OCI-LY1 (cell line): ENCODE data around the gene TTLL11.
"Not testable (repeated sequence)": the region's sequence is repeated elsewhere in the genome, so short reads cannot be mapped to it uniquely, and the experiment has no call there.

ENCODE experiments used
- H2AFZ ChIP-seq: fragments of 200-600 bp; sonication (generic), shearing (Covaris generic); 2 replicates; pipeline ENCODE4 v1.6.0; 2014; ENCODE audit warnings: antibody characterized with exemption, mild to moderate bottlenecking, low read length
- H3F3A ChIP-seq: fragments of 200-600 bp; sonication (generic), shearing (Covaris generic); 2 replicates; pipeline ENCODE4 v1.6.0; 2014; ENCODE audit warnings: mild to moderate bottlenecking, antibody characterized with exemption, low read length, moderate library complexity; ENCODE audit not compliant: insufficient read depth
- H3K27ac ChIP-seq: fragments of 200-600 bp; sonication (generic); 2 replicates; pipeline ENCODE4 v1.5.1; 2014; ENCODE audit warnings: low read length, mixed run types, mild to moderate bottlenecking, low read depth; ENCODE audit not compliant: poor library complexity, severe bottlenecking
- H3K27me3 ChIP-seq: fragments of 200-600 bp; sonication (generic); 2 replicates; pipeline ENCODE4 v1.6.0; 2014; ENCODE audit warnings: antibody characterized with exemption, mild to moderate bottlenecking, low read length, moderate library complexity; ENCODE audit not compliant: insufficient read depth
- H3K36me3 ChIP-seq: fragments of 200-600 bp; sonication (generic); 2 replicates; pipeline ENCODE4 v1.6.1; 2014; ENCODE audit warnings: mild to moderate bottlenecking, antibody characterized with exemption, low read length, moderate library complexity, mixed read lengths; ENCODE audit not compliant: insufficient read depth
- H3K4me1 ChIP-seq: fragments of 200-600 bp; sonication (generic); 2 replicates; pipeline ENCODE4 v1.5.1; 2014; ENCODE audit warnings: mild to moderate bottlenecking, low read length, moderate library complexity; ENCODE audit not compliant: insufficient read depth, severe bottlenecking
- H3K4me2 ChIP-seq: fragments of 200-600 bp; sonication (generic), shearing (Covaris generic); 2 replicates; pipeline ENCODE4 v1.6.1; 2014; ENCODE audit warnings: low read length
- H3K4me3 ChIP-seq: fragments of 200-600 bp; sonication (generic); 2 replicates; pipeline ENCODE4 v1.5.1; 2014; ENCODE audit warnings: low read length, low read depth, mild to moderate bottlenecking, mixed read lengths; ENCODE audit not compliant: poor library complexity, severe bottlenecking
- H3K79me2 ChIP-seq: fragments of 200-600 bp; shearing (Covaris generic); 2 replicates; pipeline ENCODE4 v1.6.1; 2016; ENCODE audit warnings: mixed run types, low read length, mixed read lengths; ENCODE audit not compliant: insufficient read depth
- H3K9ac ChIP-seq: fragments of 200-600 bp; sonication (generic), shearing (Covaris generic); 2 replicates; pipeline ENCODE4 v1.6.1; 2014; ENCODE audit warnings: mild to moderate bottlenecking, low read length, mixed read lengths
- H3K9me2 ChIP-seq: fragments of 200-600 bp; sonication (generic), shearing (Covaris generic); 2 replicates; pipeline ENCODE4 v1.6.1; 2014; ENCODE audit warnings: low read depth, mild to moderate bottlenecking, low read length, mixed read lengths
- H3K9me3 ChIP-seq: fragments of 200-600 bp; shearing (Covaris generic); 2 replicates; pipeline ENCODE4 v1.6.1; 2014; ENCODE audit warnings: low read length, mixed read lengths
- H4K20me1 ChIP-seq: fragments of 200-600 bp; sonication (generic), shearing (Covaris generic); 2 replicates; pipeline ENCODE4 v1.6.0; 2016; ENCODE audit warnings: mild to moderate bottlenecking, low read length; ENCODE audit not compliant: insufficient read depth
- EZH2 ChIP-seq: fragments of 200-600 bp; sonication (generic), shearing (Covaris generic); IDR thresholded peaks from 2 replicates; pipeline ENCODE4 v1.8.0; 2017; ENCODE audit warnings: borderline replicate concordance, mixed run types, mild to moderate bottlenecking, antibody characterized with exemption, low read length, moderate library complexity, mixed read lengths
- TF ChIP-seq, protein P1 (sequence below): fragments of 200-600 bp; sonication (generic), shearing (Covaris generic); IDR thresholded peaks from 2 replicates; pipeline ENCODE4 v1.5.1; 2017; ENCODE audit warnings: mild to moderate bottlenecking, antibody characterized with exemption, low read length, moderate library complexity, mixed read lengths

TTLL11 gene

DNA sequence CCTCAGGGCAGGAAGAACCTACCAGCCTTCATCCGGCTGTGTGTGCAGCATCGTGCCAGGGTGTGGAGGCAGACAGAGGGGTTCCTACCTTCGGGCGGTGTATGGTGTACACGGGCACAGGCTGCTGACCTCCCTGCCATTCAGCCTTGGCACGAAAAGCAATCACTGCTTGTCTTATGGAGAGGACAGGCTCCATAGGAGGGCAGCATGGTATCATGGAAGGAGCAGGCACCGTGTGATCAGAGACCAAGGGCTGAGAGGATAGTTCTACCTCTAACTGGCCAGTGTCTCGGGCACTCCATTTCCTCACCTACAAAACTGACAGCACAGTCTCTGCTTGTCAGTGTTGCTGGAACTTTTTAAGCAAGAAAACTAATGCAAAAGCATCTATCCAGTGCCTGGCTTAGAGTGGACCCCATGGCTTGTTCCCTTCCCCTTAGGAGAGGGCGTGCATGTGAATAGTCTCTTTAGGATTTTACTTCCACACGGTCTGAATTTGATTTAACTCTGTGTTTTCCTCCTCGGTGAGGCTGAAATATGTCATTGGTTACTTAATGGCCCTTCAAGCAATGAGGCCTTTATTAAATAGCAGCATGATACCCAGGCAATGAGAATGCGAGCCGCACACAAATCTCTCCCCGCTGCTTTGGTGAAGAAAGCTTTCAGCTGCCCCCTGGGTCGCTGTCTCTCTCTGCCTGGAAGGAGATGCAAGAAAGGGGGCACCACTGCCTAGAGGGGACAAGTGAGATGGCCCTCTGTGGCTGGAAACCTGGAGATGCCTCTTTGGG is 22.2 kb downstream of the TTLL11 start:
- Histone ChIP-seq H3K9ac (no peak overlapping the region), H3K4me2 (no peak overlapping the region), H3K4me3 (no peak overlapping the region), H3K27me3 (no peaks in the 10 kb centered on the region), H3F3A (no peaks in the 10 kb centered on the region), H2AFZ (no peak overlapping the region), H3K79me2 (no peaks in the 10 kb centered on the region), H3K4me1 (no peaks in the 10 kb centered on the region), H3K36me3 (no peaks in the 10 kb centered on the region), H4K20me1 (no peaks in the 10 kb centered on the region), H3K27ac (no peak overlapping the region), H3K9me2 (no peaks in the 10 kb centered on the region), H3K9me3 (no peaks in the 10 kb centered on the region)
- no peak for TF ChIP-seq EZH2
- TF ChIP-seq, protein P1, sequence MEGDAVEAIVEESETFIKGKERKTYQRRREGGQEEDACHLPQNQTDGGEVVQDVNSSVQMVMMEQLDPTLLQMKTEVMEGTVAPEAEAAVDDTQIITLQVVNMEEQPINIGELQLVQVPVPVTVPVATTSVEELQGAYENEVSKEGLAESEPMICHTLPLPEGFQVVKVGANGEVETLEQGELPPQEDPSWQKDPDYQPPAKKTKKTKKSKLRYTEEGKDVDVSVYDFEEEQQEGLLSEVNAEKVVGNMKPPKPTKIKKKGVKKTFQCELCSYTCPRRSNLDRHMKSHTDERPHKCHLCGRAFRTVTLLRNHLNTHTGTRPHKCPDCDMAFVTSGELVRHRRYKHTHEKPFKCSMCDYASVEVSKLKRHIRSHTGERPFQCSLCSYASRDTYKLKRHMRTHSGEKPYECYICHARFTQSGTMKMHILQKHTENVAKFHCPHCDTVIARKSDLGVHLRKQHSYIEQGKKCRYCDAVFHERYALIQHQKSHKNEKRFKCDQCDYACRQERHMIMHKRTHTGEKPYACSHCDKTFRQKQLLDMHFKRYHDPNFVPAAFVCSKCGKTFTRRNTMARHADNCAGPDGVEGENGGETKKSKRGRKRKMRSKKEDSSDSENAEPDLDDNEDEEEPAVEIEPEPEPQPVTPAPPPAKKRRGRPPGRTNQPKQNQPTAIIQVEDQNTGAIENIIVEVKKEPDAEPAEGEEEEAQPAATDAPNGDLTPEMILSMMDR: no peak

DNA sequence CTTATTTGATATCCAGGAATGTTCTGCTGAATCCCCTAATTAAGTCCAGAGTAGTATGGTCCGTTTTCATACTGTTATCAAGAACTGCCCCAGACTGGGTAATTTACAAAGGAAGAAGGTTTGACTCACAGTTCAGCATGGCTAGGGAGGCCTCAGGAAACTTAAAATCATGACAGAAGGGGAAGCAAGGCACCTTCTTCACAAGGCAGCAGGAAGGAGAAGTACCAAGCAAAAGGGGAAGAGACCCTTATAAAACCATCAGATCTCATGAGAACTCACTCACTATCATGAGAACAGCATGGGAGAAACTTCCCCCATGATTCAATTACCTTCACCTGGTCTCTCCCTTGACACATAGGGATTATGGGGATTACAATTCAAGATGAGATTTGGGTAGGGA is 26.4 kb downstream of the TTLL11 start:
- not testable (repeated sequence) for H2AFZ ChIP-seq, H3K9me2 ChIP-seq, H3K9me3 ChIP-seq, H3K36me3 ChIP-seq, H4K20me1 ChIP-seq, H3K4me3 ChIP-seq, H3K27ac ChIP-seq, H3K4me1 ChIP-seq, H3K27me3 ChIP-seq, H3K9ac ChIP-seq, H3K79me2 ChIP-seq, H3F3A ChIP-seq, H3K4me2 ChIP-seq

DNA sequence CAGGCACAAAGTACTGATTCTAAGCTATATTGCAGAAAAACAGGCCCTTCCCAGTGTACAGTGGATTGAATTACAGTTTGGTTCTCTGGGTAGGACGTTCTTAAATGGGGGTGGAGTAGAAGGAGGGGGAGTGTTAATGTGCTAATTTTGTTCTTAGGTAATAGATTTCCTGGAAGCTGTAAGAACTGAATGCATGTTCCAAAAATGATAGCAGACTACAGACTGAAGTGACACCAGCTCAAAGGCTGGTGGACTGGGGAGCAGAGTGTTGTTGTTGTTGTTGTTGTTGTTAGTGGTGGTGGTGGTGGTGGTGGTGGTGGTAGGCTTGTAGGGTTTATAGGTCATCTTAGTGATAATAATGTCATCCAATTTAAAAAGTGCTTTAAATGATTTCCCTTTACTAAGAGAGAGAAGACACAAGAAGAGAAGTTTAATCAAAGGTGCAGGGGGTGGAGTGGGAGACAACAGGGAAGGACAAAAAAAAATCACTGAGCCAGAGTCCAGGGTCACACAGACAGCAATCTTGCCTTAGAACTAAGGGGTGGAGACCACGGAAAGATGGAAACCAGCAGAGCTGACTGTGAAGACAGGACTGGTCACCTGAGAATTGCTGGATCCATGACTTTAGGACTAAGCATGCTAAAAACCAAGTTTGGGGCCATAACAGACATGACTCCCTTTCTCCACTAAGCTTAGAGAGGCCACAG is 27.0 kb downstream of the TTLL11 start:
- H3K4me1 ChIP-seq: no peaks in the 10 kb centered on the region
- H2AFZ ChIP-seq: no peak overlapping the region
- H3K9me2 ChIP-seq: no peaks in the 10 kb centered on the region
- no peaks in the 10 kb centered on the region for H4K20me1 ChIP-seq
- H3K27me3 ChIP-seq: no peaks in the 10 kb centered on the region
- H3K36me3 ChIP-seq: no peaks in the 10 kb centered on the region
- H3F3A ChIP-seq: no peaks in the 10 kb centered on the region
- no peak overlapping the region for H3K9ac ChIP-seq
- H3K4me2 ChIP-seq: no peak overlapping the region
- H3K79me2 ChIP-seq: no peaks in the 10 kb centered on the region
- H3K4me3 ChIP-seq: no peak overlapping the region
- TF ChIP-seq, protein P1: no peak
- no peak for TF ChIP-seq EZH2
- no peak overlapping the region for H3K27ac ChIP-seq
- H3K9me3 ChIP-seq: no peaks in the 10 kb centered on the region
